ENCODE results near the gene TSNAXIP1. TPM values are rescaled to one million over a fixed set of nuclear protein-coding genes. Genes with fewer than 3 reads are reported as not detected.

The TSNAXIP1 gene
- total RNA-seq, 3 donors from 2014 or later (not counting 1 experiment from before 2014, with no cell fraction given), result 0.15 to 0.68 TPM; not detected in 1

- H3K27ac Mint-ChIP-seq, result peak overlapping the region; percentile 90
- H3K36me3 Mint-ChIP-seq, result no peaks in the 10 kb centered on the region
- peaks cover 27 to 37% of the 10 kb centered on the region in 2 donors for H3K4me1 Mint-ChIP-seq
- peak overlapping the region; percentile 92 for H3K4me3 Mint-ChIP-seq
- intact Hi-C loops (cut with micrococcal nuclease), result no loop called here
- WGBS (ENCODE audit: insufficient coverage), result 88% methylated on average over 3 of the region's 3 CpGs
- no peaks in the 10 kb centered on the region for H3K27me3 Mint-ChIP-seq (ENCODE audit: low read depth in 2 of 2)
- H3K27ac ChIP-seq (ENCODE audit: low read length), result no peak overlapping the region
- no peak overlapping the region for H3K4me3 ChIP-seq (ENCODE audit: low read length)
- ATAC-seq (no peak), DNase-seq (no peak)
- H3K4me1 ChIP-seq (ENCODE audit: control insufficient read depth, insufficient read depth, low read length), result peaks cover 24% of the 10 kb centered on the region
- no peaks in the 10 kb centered on the region for H3K27me3 ChIP-seq (ENCODE audit: control insufficient read depth, insufficient read depth, low read length)
- H3K9me3 Mint-ChIP-seq, result no peaks in the 10 kb centered on the region
- peaks cover 37% of the 10 kb centered on the region for H3K36me3 ChIP-seq (ENCODE audit: control insufficient read depth, insufficient read depth, low read length)
- no peaks in the 10 kb centered on the region for H3K9me3 ChIP-seq (ENCODE audit: control insufficient read depth, insufficient read depth, low read length)
- TF ChIP-seq CTCF (IDR thresholded peaks at IDR 0.05), result no peak
Measured at GRCh38 chr16:67874372-67874771, 67.7 kb downstream of the TSNAXIP1 start.

GRCh38 chr16:67877064-67877463, 70.4 kb downstream of the TSNAXIP1 start:
- Mint-ChIP-seq H3K9me3 (no peaks in the 10 kb centered on the region), H3K27me3 (ENCODE audit: low read depth in 2 of 2) (no peaks in the 10 kb centered on the region), H3K27ac (no peak overlapping the region), H3K4me1 (peaks cover 27 to 37% of the 10 kb centered on the region in 2 donors), H3K36me3 (no peaks in the 10 kb centered on the region), H3K4me3 (no peak overlapping the region)
- peaks cover 58% of the 10 kb centered on the region for H3K36me3 ChIP-seq (ENCODE audit: control insufficient read depth, insufficient read depth, low read length)
- intact Hi-C loops (cut with micrococcal nuclease), result no loop called here
- no peak overlapping the region for H3K27ac ChIP-seq (ENCODE audit: low read length)
- H3K9me3 ChIP-seq (ENCODE audit: control insufficient read depth, insufficient read depth, low read length), result no peaks in the 10 kb centered on the region
- 98% methylated on average over 9 of the region's 11 CpGs for WGBS (ENCODE audit: insufficient coverage)
- H3K4me3 ChIP-seq (ENCODE audit: low read length), result no peak overlapping the region
- ATAC-seq (no peak), DNase-seq (no peak)
- no peak for TF ChIP-seq CTCF (IDR thresholded peaks at IDR 0.05)
- H3K27me3 ChIP-seq (ENCODE audit: control insufficient read depth, insufficient read depth, low read length), result no peaks in the 10 kb centered on the region
- peaks cover 21% of the 10 kb centered on the region for H3K4me1 ChIP-seq (ENCODE audit: control insufficient read depth, insufficient read depth, low read length)

Other genes with a start within 250 kb of the TSNAXIP1 start
- 10 to 100 TPM; 61.4 to 76.7 (median 63.6) TPM for gene CTCF, start 244.4 kb upstream of the TSNAXIP1 start, total RNA-seq
- gene CARMIL2, start 161.7 kb upstream of the TSNAXIP1 start, total RNA-seq, result 10 to 100 TPM; 46.4 to 64.0 (median 61.5) TPM
- 10 to 100 TPM; 34.4 to 58.0 (median 43.2) TPM for gene ACD, start 146.6 kb upstream of the TSNAXIP1 start, total RNA-seq
- gene PARD6A, start 145.9 kb upstream of the TSNAXIP1 start, total RNA-seq, result 1 to 10 TPM; 3.1 to 4.4 (median 3.3) TPM
- gene ENKD1, start 140.1 kb upstream of the TSNAXIP1 start, total RNA-seq, result 1 to 10 TPM; 3.4 to 4.2 (median 3.7) TPM
- 1 to 10 TPM; 3.5 to 4.4 (median 3.6) TPM for gene C16orf86, start 140.1 kb upstream of the TSNAXIP1 start, total RNA-seq
- 10 to 100 TPM in 1 of 3 donors, 1 to 10 TPM in 2; 6.5 to 10.9 (median 8.3) TPM for gene GFOD2, start 87.6 kb upstream of the TSNAXIP1 start, total RNA-seq
- gene RANBP10, start 329 bp upstream of the TSNAXIP1 start, total RNA-seq, result 10 to 100 TPM; 20.9 to 25.8 (median 24.5) TPM
- gene THAP11, start 35.4 kb downstream of the TSNAXIP1 start, total RNA-seq, result 10 to 100 TPM; 25.5 to 35.8 (median 30.3) TPM
- 10 to 100 TPM; 43.2 to 47.1 (median 43.3) TPM for gene NUTF2, start 40.0 kb downstream of the TSNAXIP1 start, total RNA-seq
- gene CENPT, start 40.8 kb downstream of the TSNAXIP1 start, total RNA-seq, result 10 to 100 TPM; 68.6 to 81.3 (median 78.9) TPM
- 100 to 1,000 TPM in 2 of 3 donors, 10 to 100 TPM in 1; 91.9 to 111 (median 105) TPM for gene EDC4, start 66.2 kb downstream of the TSNAXIP1 start, total RNA-seq
- gene NRN1L, start 78.0 kb downstream of the TSNAXIP1 start, total RNA-seq, result 1 to 10 TPM in 1 of 3 donors, under 1 TPM in 1, not detected in 1; 0.70 to 1.3 TPM
- gene PSKH1, start 86.4 kb downstream of the TSNAXIP1 start, total RNA-seq, result 10 to 100 TPM; 16.8 to 24.7 (median 19.5) TPM
- 10 to 100 TPM; 14.3 to 17.2 (median 15.0) TPM for gene CTRL, start 125.0 kb downstream of the TSNAXIP1 start, total RNA-seq
- gene PSMB10, start 130.0 kb downstream of the TSNAXIP1 start, total RNA-seq, result 100 to 1,000 TPM; 237 to 247 (median 243) TPM
- 10 to 100 TPM in 2 of 3 donors, 1 to 10 TPM in 1; 7.1 to 12.4 (median 11.5) TPM for gene LCAT, start 137.2 kb downstream of the TSNAXIP1 start, total RNA-seq
- gene SLC12A4, start 161.7 kb downstream of the TSNAXIP1 start, total RNA-seq, result 10 to 100 TPM; 30.0 to 47.0 (median 30.5) TPM
- under 1 TPM; 0.53 to 1.00 (median 0.96) TPM for gene DPEP3, start 173.6 kb downstream of the TSNAXIP1 start, total RNA-seq
- 10 to 100 TPM; 47.2 to 64.1 (median 61.8) TPM for gene DPEP2, start 192.6 kb downstream of the TSNAXIP1 start, total RNA-seq
- gene DPEP2NB, start 209.0 kb downstream of the TSNAXIP1 start, total RNA-seq, result not detected
- gene DDX28, start 216.3 kb downstream of the TSNAXIP1 start, total RNA-seq, result 10 to 100 TPM; 17.4 to 19.0 (median 17.9) TPM
- gene DUS2, start 216.4 kb downstream of the TSNAXIP1 start, total RNA-seq, result 10 to 100 TPM; 21.6 to 24.2 (median 22.7) TPM